ENCODE results near the gene NAIF1.
"Not testable (repeated sequence)": the region's sequence is repeated elsewhere in the genome, so short reads cannot be mapped to it uniquely, and the experiment has no call there.

The NAIF1 gene, protein sequence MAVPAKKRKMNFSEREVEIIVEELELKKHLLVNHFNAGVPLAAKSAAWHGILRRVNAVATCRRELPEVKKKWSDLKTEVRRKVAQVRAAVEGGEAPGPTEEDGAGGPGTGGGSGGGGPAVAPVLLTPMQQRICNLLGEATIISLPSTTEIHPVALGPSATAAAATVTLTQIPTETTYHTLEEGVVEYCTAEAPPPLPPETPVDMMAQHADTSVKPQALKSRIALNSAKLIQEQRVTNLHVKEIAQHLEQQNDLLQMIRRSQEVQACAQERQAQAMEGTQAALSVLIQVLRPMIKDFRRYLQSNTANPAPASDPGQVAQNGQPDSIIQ

DNA sequence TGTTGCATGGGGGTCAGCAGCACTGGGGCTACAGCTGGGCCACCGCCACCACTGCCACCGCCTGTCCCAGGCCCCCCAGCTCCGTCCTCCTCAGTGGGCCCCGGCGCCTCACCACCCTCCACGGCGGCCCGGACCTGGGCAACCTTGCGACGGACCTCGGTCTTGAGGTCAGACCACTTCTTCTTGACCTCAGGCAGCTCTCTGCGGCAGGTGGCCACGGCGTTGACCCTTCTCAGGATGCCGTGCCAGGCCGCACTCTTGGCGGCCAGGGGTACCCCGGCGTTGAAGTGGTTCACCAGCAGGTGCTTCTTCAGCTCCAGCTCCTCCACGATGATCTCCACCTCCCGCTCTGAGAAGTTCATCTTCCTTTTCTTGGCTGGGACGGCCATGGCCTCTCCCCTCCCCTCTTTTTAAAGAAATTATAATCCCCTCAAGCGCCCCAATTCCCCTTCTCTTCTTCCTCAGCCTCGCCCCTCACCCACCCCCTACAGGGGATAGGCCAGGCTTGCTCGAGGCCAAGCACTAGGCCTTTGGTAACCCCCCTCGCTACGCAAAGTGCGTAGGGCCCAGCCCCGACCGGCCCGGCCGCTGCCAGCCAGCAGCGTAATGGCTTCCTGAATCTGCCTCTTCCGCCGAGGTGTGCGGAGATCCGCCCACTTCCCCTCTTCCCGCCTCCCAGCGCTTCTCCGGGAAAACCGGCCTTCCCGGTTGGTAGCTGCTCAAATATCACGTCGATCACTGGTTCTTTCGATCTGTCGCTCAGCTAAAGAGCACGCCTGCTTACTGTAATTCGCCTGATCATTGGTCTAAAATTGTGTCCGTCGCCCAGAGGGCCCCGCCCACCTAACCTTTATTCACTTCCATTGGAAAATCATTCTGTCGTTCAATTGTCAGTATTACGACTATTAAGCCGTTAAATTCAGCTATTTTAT lies at the start of gene NAIF1:
TSS of gene NAIF1 (minus strand) at position 608 of the 932 bp plus-strand sequence. CDS start at position 389, 219 bp downstream.
- peak; percentile 98 for DNase-seq (ENCODE audit: low read depth)

DNA sequence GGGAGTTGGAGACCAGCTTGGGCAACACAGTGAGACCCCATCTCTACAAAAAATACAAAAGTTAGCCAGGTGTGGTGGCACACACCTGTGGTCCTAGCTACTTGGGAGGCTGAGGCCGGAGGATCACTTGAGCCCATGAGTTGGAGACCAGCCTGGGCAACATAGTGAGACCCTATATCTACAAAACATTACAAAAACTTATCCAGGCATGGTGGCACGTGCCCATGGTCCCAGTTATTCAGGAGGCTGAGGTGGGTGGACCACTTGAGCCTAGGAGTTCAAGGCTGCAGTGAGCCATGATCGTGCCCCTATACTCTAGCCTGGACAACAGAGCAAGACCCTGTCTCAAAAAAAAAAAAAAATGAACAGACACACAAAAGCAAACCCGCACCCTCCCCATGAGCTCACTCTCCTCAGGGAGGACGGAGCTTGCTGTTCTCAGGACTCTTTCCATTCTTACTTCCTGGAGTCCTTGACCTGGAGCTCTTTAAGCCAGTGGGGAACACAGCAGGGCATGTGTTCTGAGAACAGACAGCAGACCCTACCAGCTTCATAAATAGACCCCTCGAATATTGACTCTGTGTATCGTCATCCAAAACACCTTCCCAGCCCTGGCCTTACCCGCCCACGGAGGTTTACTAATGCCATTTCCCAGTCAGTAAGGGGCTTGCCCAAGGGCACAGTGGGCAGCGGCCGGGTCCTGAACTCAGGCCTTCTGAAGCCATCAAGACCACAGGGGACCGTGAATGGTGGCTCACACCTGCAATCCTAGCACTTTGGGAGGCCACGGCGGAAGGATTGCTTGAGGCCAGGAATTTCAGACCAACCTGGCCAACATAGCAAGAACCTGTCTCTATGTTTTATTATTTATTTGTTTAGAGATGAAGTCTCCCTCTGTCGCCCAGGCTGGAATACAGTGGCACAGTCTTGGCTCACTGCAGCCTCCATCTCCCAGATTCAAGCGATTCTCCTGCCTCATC lies 49.3 kb upstream of the NAIF1 start:
- no peak for DNase-seq (ENCODE audit: low read depth)

DNA sequence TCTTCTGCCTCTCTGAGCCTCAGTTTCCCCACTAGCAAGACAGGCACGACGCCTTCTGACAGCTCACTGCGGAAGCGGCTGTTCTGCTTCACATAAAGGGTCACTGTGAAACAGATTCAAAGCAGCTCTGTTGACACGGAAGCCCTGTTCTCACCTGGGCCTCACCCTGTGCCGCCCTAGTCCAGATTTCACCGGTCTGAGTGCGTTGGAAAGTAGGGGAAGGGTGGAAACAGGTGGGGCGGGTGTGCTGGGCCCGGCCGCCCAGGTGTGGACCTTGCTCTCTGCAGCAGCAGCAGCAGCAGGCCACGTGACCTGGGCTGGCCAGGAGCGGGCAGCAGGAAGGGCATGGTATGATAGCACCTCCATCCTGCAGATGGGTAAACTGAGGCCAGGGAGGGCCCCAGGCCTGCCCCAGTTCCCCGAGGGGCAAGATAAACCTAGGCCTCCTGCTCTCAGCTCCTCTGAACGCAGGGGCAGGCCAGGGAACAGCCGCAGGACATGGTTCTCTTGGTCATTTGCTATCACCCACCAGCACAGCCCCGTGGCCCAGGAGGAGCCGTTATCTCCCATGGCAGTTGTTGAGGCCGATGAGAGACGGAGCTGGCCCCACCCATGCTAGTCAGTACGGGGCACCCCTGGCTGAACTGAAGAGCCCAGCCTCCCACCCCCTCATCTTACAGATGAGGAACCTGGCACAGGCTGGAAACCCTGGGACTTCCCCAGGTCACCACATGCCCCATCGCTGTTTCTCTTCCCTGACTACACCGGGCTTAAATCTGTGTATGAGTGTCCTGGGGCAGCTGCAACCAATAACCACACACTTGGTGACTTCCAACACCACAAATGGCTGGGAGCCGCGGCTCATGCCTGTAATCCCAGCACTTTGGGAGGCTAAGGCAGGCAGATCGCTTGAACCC lies 48.3 kb upstream of the NAIF1 start:
- DNase-seq (ENCODE audit: low read depth) = no peak

DNA sequence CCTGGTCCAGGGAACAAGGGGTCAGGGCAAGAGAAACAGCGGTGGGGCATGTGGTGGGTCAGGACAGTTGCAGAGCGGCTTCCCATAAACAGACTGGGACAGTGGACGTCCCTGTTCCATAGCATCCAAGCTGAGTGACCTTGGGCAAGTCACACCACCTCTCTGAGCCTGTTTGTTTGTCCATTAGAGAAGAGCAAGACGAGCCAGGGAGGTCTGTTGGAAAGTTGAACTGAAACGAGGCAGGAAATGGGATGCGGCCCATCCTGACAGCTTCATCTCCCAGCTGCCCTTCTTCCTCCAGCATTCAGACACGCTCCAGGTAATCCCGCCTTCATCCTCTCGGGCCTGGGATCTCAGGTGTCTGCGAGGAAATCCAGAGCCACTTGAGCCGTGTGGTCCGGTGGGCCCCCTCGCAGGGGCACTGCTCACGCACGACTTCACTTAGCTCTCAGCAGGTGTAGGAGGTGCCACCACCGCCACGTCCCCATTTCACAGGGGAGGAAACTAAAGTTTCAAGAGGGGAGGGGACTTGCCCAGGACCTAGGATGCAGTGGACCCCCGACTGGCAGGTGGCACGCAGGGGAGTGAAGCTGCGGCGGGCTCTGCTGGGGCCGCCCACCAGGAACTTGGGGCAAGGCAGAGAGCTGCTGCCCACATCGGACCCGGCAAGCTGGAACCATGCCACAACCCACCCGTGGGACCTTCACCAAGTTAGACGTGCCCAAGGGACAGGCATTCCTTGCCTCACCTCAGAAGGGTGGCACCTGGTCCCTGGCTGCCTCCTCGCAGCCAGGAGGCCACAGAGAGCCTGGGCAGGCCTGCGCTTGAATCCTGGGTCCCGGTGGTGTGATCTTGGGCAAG lies 47.4 kb upstream of the NAIF1 start:
- no peak for DNase-seq (ENCODE audit: low read depth)

DNA sequence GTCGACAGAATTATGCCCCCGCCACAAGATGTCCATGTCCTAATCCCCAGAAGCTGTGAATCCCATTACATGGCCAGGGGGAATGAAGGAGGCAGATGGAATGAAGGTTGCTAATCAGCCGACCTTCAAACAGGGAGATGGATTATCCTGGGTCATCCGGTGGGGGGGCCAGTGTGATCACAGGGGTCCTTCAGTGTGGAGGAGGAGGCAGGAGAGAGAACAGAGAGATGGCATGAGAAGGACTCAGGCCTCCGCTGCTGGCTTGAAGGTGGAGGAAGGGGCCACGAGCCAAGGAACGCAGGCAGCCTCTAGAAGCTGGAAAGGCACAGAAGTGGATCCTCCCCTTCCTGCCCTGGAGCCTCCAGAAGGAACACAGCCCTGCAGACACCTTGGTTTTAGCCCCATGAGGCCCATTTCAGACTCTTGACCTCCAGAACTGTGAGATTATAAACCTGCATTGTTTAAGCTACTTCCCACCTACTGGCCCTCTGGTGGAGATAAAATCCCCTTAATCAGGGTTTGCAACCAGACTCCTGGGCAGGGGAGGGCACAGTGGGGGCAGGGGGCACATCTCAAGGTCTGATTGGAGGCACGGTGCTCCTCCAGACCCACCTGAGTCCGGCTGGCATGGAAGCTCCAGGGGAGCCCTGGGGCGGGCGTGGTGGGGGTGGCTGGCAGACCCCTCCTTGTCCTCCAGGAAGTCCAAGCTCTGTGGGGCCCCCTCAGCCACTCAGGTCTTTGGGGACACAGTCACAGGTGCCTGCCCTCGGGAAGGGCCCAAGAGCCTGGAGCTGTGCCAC lies 46.6 kb upstream of the NAIF1 start:
- no peak for DNase-seq (ENCODE audit: low read depth)

DNA sequence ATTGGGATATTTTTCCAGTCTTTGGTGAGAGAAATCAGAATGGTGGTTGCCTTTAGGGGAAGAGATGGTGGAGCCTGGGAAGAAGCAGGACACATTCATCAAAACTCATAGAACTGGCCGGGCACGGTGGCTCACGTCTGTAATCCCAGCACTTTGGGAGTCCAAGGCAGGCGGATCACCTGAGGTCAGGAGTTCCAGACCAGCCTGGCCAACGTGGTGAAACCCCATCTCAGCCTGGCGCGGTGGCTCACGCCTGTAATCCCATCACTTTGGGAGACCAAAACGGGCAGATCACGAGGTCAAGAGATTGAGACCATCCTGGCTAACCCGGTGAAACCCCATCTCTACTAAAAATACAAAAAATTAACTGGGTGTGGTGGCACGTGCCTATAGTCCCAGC lies 44.6 kb upstream of the NAIF1 start:
- not testable (repeated sequence) for DNase-seq (ENCODE audit: low read depth)

DNA sequence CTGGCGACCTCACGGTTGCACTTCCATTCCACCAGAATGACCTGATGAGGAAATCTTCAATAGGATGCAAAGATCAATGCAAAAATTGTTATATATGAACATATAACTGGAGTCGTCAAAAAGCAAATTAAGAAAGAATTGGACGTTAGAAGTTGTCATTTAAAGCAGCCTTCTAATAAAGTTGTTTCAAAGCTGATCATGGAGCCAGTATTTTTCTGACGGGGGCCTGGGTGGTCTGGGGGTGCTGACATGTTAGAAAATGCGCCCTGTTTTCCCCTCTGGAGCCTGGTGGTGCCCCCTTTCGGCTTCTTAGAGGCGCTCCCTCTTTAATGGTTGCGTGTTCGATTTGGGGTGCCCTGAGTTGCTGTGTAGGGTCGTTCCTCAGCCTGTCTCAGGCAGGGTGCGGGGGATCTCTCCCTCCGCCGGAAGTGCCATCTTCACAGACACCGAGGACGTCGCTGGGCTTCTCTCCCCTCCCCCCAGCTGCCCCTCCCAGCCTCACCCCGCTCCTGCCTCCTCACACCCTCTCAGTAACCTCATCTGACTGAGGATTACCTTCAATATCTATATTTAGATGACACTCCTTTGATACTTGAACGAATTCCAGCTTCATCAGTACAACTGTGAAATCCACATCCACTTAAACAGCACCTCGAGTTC lies 42.1 kb upstream of the NAIF1 start:
- DNase-seq (ENCODE audit: low read depth) = no peak

DNA sequence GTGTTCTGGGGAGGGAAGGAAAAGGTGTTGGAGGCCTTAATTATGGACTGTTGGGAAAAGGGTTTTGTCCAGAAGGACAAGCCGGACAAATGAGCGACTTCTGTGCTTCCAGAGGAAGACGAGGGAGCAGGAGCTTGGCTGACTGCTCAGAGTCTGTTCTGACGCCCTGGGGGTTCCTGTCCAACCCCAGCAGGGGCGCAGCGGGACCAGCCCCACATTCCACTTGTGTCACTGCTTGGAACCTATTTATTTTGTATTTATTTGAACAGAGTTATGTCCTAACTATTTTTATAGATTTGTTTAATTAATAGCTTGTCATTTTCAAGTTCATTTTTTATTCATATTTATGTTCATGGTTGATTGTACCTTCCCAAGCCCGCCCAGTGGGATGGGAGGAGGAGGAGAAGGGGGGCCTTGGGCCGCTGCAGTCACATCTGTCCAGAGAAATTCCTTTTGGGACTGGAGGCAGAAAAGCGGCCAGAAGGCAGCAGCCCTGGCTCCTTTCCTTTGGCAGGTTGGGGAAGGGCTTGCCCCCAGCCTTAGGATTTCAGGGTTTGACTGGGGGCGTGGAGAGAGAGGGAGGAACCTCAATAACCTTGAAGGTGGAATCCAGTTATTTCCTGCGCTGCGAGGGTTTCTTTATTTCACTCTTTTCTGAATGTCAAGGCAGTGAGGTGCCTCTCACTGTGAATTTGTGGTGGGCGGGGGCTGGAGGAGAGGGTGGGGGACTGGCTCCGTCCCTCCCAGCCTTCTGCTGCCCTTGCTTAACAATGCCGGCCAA lies 41.3 kb upstream of the NAIF1 start:
- DNase-seq (ENCODE audit: low read depth) = no peak

DNA sequence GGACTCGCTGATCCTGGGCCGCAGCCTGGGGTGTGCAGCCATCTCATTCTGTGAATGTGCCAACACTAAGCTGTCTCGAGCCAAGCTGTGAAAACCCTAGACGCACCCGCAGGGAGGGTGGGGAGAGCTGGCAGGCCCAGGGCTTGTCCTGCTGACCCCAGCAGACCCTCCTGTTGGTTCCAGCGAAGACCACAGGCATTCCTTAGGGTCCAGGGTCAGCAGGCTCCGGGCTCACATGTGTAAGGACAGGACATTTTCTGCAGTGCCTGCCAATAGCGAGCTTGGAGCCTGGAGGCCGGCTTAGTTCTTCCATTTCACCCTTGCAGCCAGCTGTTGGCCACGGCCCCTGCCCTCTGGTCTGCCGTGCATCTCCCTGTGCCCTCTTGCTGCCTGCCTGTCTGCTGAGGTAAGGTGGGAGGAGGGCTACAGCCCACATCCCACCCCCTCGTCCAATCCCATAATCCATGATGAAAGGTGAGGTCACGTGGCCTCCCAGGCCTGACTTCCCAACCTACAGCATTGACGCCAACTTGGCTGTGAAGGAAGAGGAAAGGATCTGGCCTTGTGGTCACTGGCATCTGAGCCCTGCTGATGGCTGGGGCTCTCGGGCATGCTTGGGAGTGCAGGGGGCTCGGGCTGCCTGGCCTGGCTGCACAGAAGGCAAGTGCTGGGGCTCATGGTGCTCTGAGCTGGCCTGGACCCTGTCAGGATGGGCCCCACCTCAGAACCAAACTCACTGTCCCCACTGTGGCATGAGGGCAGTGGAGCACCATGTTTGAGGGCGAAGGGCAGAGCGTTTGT lies 40.5 kb upstream of the NAIF1 start:
- no peak for DNase-seq (ENCODE audit: low read depth)

DNA sequence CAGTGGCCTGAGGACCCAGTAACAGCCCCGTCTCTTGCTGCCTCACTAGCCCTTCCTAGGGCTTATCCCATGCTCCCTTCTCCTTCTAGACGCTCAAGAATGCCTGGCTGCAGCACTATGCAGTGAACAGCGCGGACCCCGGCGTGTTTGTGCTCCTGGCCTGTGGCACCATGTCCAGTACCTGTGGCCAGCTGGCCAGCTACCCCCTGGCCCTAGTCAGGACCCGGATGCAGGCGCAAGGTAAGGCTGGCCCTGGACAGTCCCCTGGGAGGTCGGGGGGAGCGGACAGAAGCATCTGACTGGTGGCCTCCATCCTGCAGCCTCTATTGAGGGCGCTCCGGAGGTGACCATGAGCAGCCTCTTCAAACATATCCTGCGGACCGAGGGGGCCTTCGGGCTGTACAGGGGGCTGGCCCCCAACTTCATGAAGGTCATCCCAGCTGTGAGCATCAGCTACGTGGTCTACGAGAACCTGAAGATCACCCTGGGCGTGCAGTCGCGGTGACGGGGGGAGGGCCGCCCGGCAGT lies 39.9 kb upstream of the NAIF1 start:
- DNase-seq (ENCODE audit: low read depth) = no peak

DNA sequence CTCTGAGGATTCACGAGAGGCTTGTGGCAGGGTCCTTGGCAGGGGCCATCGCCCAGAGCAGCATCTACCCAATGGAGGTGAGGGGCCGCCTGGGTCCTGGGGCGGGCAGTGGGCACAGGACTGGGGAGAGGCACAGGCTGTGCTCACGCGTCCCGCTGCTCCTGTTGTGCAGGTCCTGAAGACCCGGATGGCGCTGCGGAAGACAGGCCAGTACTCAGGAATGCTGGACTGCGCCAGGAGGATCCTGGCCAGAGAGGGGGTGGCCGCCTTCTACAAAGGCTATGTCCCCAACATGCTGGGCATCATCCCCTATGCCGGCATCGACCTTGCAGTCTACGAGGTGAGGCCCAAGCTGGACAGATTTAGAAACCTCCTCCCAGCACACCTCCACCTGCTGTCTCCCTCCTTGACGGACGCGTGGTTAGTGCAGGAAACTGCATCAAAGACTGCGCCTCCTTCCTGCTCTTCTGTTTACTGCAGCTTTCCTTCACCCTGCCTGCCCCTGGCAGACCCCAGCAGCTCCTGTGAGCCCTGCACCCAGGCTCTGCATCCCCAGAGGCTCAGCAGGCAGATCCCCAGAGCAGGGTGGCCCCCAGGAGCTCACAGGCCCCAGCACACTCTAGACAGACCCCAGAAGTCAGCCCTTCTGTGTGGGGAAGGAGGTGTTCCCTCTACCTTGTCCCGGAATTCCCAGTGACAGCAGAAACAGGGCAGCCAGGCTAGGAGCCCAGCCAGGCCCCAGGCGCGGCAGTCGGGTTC lies 39.2 kb upstream of the NAIF1 start:
- no peak for DNase-seq (ENCODE audit: low read depth)

DNA sequence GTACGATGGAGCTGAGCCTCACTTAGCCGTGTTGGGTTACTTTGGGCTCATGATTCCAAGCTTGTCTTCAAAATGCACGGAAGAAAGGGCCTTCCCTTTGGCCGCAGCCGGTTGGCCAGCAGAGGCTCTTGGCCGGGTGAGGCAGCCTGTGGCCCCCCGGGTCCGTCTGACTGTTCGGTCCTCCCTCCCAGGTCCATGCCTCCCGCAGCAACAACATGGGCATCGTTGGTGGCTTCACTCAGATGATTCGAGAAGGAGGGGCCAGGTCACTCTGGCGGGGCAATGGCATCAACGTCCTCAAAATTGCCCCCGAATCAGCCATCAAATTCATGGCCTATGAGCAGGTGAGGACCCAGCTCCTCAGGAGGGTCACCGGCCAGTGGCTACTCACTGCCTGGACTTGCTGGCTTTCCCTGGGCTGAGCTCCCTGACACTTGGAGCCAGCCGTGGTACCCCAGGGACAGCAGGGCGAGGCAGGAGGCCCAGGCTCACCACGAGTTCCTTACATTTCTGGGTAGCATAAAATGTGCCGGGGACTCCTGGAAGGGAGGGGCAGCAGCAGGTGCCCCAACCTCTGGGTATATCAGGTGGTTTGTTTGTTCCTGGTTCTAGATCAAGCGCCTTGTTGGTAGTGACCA lies 38.5 kb upstream of the NAIF1 start:
- DNase-seq (ENCODE audit: low read depth) = no peak

DNA sequence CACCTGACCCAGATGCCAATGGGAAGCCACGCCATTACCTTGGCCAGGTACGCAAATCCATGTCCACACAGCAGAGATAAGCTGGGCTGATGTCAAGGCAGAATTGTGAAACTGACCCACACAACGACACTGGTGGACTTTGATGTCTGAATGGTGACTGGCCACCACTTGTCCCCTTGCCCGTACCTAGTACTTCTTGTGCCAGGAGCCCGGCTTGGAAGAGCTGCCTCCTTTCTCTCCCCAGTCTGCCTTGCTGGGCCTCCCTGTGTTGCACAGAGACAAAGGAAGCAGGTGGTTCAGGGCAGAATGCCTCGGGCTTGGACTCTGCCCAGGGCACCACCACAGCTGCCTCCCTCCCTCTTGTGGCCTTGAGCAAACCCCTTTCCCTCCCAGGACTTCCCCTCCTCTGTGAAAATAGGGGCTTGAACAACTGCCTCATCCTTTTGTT lies 37.1 kb upstream of the NAIF1 start:
- no peak for DNase-seq (ENCODE audit: low read depth)

DNA sequence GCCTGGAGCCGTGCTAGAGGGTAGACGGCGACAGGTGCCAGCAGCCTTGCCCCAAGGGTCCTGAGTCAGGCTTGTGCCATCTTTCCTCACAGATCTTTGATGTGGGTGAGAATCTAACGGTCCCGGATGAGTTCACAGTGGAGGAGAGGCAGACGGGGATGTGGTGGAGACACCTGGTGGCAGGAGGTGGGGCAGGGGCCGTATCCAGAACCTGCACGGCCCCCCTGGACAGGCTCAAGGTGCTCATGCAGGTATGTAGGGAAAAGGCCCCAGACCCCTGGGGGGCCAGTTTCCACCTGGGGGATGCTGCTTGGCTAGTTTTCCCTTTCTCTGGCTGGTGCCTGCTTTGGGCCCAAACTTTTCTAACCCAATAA lies 36.5 kb upstream of the NAIF1 start:
- no peak for DNase-seq (ENCODE audit: low read depth)

DNA sequence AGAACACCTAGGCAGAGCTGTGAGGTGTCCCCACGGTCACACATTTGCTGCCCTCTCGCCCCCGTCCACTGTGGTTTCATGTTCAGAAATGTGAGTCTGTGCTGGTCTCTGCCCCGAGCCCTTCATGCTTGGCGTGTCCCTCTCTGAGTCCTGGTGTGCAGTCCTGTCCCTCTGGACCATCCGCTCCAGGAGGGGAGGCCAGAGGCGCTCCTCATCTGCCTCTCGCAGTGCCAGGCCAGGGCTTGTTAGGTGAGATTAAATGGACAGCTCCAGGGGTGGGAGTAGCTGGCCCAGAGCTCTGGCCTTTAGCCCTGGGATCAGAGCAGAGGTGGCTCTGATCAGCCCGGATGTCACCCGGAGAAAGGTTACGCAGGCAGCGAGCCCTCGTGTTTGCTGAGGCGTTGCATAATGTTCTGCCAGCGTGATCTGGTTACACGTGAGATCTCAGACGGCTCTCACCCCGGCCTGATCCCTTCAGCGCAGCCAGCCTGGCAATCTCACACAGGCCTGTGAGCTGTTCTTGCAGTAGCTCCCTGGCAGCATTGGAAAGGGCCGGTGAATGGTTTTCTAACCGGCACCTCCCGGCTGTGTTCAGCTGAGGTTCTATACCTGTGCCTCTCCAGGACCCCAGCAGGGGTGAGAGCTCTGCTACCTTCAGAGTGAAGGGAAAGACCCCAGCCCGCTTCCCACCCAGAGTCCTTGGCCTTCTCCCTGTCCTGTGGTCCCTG lies 35.9 kb upstream of the NAIF1 start:
- DNase-seq (ENCODE audit: low read depth) = no peak

Measured in HS-5 (cell line).